ENCODE data around the gene JARID2.

JARID2 gene

GRCh38 chr6:15305909-15306308, 60.0 kb downstream of the JARID2 start:
- peaks cover 9% of the 10 kb centered on the region; the same call in 1 of the 2 replicates for H4K20me1 ChIP-seq (ENCODE audit: low read depth, low read length)
- no peaks in the 10 kb centered on the region for H3K9me2 ChIP-seq (replicated peaks; ENCODE audit: insufficient read depth, low read length)
- no peaks in the 10 kb centered on the region for H3K79me2 ChIP-seq (ENCODE audit: insufficient read depth, low read length)
- H2AFZ ChIP-seq (ENCODE audit: low read depth, low read length, severe bottlenecking) = no peak overlapping the region
- no peaks in the 10 kb centered on the region for H3K9me3 ChIP-seq (ENCODE audit: insufficient read depth, low read length)
- H3K9ac ChIP-seq (ENCODE audit: low read length) = no peak overlapping the region
- H3K4me2 ChIP-seq (ENCODE audit: low read depth, low read length, poor library complexity, severe bottlenecking) = no peak overlapping the region
- no peaks in the 10 kb centered on the region for H3K27me3 ChIP-seq (ENCODE audit: low read length)
- no peaks in the 10 kb centered on the region for H3F3A ChIP-seq (ENCODE audit: insufficient read depth)
- H3K4me3 ChIP-seq (ENCODE audit: insufficient read depth, low read length, poor library complexity, severe bottlenecking) = no peak overlapping the region
- no peak overlapping the region for H3K27ac ChIP-seq (ENCODE audit: low read depth, low read length)
- TF ChIP-seq EZH2phosphoT487 (conservative IDR thresholded peaks at IDR 0.05; ENCODE audit: low read length) (no peak), CTCF (IDR thresholded peaks at IDR 0.05; ENCODE audit: insufficient read depth, low read length, poor library complexity, severe bottlenecking) (no peak)
- no peaks in the 10 kb centered on the region for H3K36me3 ChIP-seq (ENCODE audit: low read length)

GRCh38 chr6:15308435-15309213, 62.8 kb downstream of the JARID2 start:
- no peak overlapping the region for H2AFZ ChIP-seq (ENCODE audit: low read depth, low read length, severe bottlenecking)
- no peaks in the 10 kb centered on the region for H3F3A ChIP-seq (ENCODE audit: insufficient read depth)
- no peaks in the 10 kb centered on the region for H3K27me3 ChIP-seq (ENCODE audit: low read length)
- no peaks in the 10 kb centered on the region for H3K9me3 ChIP-seq (ENCODE audit: insufficient read depth, low read length)
- H4K20me1 ChIP-seq (ENCODE audit: low read depth, low read length) = peaks cover 4% of the 10 kb centered on the region; the same call in 1 of the 2 replicates
- H3K27ac ChIP-seq (ENCODE audit: low read depth, low read length) = no peak overlapping the region
- TF ChIP-seq CTCF (IDR thresholded peaks at IDR 0.05; ENCODE audit: insufficient read depth, low read length, poor library complexity, severe bottlenecking) (no peak), EZH2phosphoT487 (conservative IDR thresholded peaks at IDR 0.05; ENCODE audit: low read length) (no peak)
- H3K4me2 ChIP-seq (ENCODE audit: low read depth, low read length, poor library complexity, severe bottlenecking) = no peak overlapping the region
- no peak overlapping the region for H3K4me3 ChIP-seq (ENCODE audit: insufficient read depth, low read length, poor library complexity, severe bottlenecking)
- H3K79me2 ChIP-seq (ENCODE audit: insufficient read depth, low read length) = no peaks in the 10 kb centered on the region
- no peaks in the 10 kb centered on the region for H3K36me3 ChIP-seq (ENCODE audit: low read length)
- no peaks in the 10 kb centered on the region for H3K9me2 ChIP-seq (replicated peaks; ENCODE audit: insufficient read depth, low read length)
- H3K9ac ChIP-seq (ENCODE audit: low read length) = no peak overlapping the region

- TF ChIP-seq CTCF (IDR thresholded peaks at IDR 0.05; ENCODE audit: insufficient read depth, low read length, poor library complexity, severe bottlenecking) = no peak
- TF ChIP-seq EZH2phosphoT487 (conservative IDR thresholded peaks at IDR 0.05; ENCODE audit: low read length) = no peak
- Histone ChIP-seq H3K79me2 (ENCODE audit: insufficient read depth, low read length) (no peaks in the 10 kb centered on the region), H3K9me3 (ENCODE audit: insufficient read depth, low read length) (no peaks in the 10 kb centered on the region), H3K27ac (ENCODE audit: low read depth, low read length) (no peak overlapping the region), H3K9me2 (replicated peaks; ENCODE audit: insufficient read depth, low read length) (no peaks in the 10 kb centered on the region), H3K36me3 (ENCODE audit: low read length) (no peaks in the 10 kb centered on the region), H3K4me2 (ENCODE audit: low read depth, low read length, poor library complexity, severe bottlenecking) (no peak overlapping the region), H2AFZ (ENCODE audit: low read depth, low read length, severe bottlenecking) (no peak overlapping the region), H3K27me3 (ENCODE audit: low read length) (no peaks in the 10 kb centered on the region), H3F3A (ENCODE audit: insufficient read depth) (no peaks in the 10 kb centered on the region), H3K4me3 (ENCODE audit: insufficient read depth, low read length, poor library complexity, severe bottlenecking) (no peak overlapping the region), H4K20me1 (ENCODE audit: low read depth, low read length) (peaks cover 13% of the 10 kb centered on the region; the same call in 1 of the 2 replicates), H3K9ac (ENCODE audit: low read length) (no peak overlapping the region)
These were observed 63.9 kb downstream of the JARID2 start for GRCh38 chr6:15309611-15310283.

Measured in SU-DHL-6 (cell line).